GM12872 (cell line): ENCODE measurements around the gene CABLES1.

ENCODE experiments used
- TF ChIP-seq, protein P1 (sequence below): IDR thresholded peaks from 3 replicates; pipeline ENCODE4 v1.5.1; 2011; ENCODE audit warnings: low read depth, mild to moderate bottlenecking, low read length, moderate library complexity; ENCODE audit not compliant: insufficient read depth

CABLES1 gene

DNA sequence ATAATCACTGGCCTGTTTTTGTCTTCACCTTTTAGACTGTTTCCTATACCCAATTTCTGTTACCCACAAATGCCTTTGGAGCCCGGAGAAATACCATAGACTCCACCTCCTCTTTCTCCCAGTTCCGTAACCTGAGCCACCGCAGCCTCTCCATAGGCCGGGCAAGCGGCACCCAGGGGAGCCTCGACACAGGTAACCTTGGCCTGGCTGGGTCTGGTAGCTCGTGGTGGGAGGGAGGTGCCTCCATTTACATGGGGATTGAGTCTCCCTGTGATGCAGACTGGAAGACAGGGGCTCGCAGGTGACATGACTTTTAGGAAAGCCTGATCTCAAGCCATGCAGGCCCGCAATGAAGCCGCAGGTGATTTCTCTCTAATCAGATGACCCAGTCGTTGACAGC lies 100.6 kb downstream of the CABLES1 start:
- TF ChIP-seq, protein P1, sequence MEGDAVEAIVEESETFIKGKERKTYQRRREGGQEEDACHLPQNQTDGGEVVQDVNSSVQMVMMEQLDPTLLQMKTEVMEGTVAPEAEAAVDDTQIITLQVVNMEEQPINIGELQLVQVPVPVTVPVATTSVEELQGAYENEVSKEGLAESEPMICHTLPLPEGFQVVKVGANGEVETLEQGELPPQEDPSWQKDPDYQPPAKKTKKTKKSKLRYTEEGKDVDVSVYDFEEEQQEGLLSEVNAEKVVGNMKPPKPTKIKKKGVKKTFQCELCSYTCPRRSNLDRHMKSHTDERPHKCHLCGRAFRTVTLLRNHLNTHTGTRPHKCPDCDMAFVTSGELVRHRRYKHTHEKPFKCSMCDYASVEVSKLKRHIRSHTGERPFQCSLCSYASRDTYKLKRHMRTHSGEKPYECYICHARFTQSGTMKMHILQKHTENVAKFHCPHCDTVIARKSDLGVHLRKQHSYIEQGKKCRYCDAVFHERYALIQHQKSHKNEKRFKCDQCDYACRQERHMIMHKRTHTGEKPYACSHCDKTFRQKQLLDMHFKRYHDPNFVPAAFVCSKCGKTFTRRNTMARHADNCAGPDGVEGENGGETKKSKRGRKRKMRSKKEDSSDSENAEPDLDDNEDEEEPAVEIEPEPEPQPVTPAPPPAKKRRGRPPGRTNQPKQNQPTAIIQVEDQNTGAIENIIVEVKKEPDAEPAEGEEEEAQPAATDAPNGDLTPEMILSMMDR = no peak

DNA sequence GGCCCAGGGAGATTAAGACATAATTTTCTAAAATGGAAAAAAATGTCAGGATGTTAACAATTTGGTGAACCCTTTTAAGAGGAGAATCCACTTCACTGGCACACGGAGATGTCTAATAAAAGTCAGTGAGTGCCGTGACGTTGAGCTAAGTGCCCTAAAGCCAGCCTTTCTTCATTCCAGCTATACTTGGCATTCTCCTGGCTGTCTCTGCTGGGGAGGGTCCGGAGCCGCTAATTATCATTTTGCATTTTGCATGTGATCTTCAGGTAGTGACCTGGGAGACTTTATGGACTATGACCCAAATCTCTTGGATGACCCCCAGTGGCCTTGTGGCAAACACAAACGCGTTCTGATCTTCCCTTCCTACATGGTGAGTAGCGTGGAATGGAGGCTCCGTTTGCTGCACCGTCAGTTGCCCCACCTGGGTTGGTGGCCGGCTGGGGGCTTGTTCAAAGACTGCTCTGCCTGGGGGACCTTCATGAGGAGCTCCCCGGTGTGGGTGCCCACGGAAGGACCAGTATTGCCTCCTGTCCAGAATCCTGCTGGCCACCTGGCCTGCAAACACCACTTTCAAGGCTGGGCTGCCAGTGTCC lies 101.7 kb downstream of the CABLES1 start:
- TF ChIP-seq, protein P1 = 0 out of 3 replicates have a peak, but pooled peaks have one; percentile 5

DNA sequence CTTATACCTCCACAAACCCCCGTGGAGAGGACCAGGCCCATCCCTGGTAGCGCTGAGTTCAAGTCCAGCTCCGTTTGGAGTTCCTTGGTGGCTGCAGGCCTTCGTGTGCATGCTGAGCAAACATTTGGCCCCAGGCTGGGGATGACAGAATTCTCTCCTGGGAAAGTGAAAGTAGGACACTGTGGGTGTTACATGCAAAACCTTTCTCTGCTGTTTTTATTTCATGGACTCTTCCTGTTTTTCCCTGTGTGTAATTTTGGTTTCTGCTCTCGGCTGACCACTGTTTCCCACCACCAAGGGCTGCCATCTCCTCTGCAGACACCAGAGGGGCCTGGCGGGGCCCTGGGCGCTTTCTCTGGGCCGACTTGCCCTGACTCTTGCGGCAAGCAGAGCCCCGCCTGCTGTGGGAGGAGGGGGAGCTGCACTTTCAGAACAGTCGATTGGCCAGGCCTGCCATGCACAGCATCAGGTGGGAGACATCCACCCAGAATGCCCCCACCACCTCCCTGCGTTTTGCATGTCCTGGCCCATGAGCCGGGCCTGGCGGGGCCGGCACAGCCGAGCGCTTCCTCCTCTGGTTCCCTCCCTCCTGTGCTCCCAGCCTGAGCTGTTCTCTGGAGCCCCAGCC lies 102.4 kb downstream of the CABLES1 start:
- TF ChIP-seq, protein P1 = peak; percentile 63

DNA sequence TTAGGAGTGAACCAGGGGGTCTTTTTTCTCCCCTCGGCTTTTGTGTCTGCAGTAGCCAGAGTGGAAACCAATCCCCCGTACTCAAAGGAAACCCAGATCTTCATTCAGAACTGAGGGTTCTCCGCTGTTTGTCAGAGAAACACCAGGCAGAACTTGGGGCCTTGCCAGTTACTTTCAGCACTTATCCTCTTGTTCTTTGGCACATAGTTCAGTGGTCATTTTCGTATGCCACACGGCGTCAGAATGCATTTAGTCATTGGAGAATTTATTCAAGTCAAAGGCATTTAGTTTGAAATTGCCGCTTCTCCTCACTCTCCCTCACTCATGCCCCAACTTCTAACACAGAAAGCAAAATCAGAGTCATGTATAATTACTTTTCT lies 102.9 kb downstream of the CABLES1 start:
- TF ChIP-seq, protein P1 = no peak

DNA sequence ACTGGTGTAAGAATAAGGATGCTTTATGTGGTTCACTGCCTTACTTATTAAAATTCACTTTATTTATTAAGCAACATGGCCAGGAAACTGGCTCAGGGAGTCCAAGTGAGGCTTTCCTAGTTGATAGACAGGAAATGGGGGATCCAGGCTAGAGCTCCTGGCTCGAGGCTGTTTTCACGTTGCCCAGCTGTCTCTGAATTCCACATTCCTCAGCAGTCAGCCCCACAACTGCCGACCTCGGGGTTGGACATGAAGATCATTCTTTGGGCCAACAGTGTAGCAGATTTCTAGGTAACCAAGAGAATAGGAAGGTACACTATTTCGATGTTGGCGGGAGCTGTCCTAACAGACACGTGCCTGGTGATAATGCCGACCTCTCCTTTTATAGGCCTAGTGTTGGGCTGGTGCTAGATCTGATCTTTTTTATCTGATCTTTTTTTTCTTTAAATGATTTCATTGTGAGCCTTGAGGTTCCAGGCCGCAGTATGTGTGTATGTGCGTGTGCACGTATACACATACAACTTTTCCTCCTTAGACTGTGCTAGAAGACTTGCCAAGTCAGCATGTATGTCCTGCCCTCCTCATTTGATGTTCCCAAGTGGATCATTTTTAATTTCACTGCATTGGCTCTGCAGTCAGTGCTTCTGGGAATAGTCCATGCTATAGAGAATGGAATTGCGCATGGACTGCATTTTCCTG lies 103.5 kb downstream of the CABLES1 start:
- TF ChIP-seq, protein P1 = no peak

DNA sequence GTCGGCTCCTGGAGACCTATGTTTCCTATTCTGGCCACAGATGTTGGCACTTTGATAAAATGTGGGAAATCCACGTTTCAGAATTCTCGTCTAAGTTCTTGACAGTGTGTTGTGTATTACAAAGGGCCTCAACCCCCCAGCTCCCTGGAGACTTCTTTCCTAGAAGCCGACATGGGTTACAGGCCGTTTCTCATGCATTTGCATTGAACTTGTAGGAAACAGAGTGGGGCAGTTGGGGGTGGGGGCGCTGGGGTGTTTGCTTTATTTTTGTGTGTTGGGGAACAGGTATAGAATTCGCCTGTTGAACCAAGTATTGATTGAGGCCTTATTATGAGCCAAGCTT lies 104.0 kb downstream of the CABLES1 start:
- TF ChIP-seq, protein P1 = no peak

DNA sequence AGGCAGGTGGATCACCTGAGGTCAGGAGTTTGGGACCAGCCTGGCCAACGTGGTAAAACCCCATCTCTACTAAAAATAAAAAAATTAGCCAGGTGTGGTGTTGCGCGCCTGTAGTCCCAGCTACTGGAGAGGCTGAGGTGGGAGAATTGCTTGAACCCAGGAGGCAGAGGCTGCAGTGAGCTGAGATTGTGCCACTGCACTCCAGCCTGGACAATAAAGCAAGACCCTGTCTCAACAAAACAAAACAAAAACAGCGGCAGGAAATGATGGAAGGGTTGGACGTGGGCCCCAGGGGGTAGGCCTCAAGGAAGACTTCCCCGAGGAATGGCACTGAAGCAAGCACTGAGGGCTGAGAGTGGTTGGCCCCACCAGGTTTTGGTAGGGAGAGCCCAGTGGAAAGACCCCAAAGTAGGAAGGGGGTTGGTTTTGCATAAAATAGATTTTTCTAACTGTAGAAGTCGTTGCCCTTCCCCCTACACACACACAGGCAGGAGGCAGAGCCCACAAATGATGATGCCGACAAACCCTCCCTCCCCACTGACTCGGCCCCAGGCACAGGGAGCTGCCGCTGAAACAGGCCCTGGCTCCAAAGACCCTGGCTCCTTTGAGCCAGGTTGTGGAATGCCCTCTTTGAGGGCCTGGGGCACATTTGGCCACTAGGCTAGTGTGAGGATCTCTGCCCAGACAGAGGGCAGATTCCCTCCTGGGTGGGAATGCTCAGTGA lies 104.8 kb downstream of the CABLES1 start:
- TF ChIP-seq, protein P1 = no peak
